Fibroblast of skin of left quadriceps (primary cell): ENCODE data around the gene NR1D2.
A peak's percentile ranks its signal among the peaks of the same experiment; 100 is the strongest.

ENCODE experiments used
- DNase-seq, 2 experiments: peaks; one replicate each; pipeline ENCODE4 v3.0.0-alpha.2; 2013; ENCODE audit warnings: low read depth in 2 of 2

Gene NR1D2

GRCh38 chr3:23964537-23965235 is 19.6 kb downstream of the NR1D2 start:
- DNase-seq = no peak

GRCh38 chr3:23966328-23966727 is 21.2 kb downstream of the NR1D2 start:
- peak; percentile 78 to 83 for DNase-seq

DNA sequence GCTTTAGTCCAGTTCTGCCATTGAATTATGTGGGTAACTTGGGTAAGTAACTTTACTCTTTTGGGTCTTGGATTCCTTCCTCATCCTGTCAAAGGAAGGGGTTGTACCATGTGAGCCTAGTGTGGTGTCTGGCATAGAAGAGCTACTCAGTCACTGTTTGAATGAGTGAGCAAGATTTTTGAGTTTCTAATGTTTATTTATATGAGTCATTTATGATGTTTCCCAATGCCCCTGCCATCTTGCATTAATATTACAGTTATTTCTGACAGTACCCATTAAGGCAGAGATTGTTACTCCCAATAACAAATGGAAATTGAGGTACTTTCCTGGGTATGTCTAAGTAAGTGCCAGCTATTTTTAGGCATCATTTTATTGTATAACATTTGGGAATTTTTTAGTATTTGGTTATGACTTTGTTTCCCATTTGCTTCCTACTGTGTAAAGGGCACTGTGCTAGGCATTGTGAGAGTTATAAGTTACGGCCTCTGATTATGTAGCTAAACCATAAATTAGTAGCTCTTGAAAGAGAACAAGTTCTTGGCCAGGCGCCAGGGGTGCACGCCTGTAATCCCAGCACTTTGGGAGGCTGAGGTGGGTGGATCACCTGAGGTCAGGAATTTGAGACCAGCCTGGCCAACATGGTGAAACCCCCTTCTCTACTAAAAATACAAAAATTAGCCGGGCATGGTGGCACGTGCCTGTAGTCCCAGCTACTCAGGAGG is 23.5 kb downstream of the NR1D2 start:
- no peak for DNase-seq

DNA sequence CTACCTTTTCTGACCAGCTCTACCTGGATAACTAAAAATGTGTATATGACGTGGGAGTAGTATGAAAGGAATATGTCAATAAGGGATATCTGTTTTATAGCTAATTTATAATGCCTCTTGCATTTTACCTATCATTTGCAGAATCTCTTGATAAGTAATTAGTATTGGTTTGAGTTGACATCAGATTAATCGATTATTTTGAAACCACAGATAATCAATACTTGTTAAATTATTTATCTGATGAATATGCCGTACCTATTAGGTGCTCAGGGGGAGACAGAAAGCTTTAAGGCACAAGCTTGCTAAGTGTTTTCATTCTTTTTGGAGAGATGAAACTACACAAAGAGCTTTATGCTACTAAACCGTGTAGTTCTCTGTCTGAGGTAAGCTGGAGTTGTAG is 24.3 kb downstream of the NR1D2 start:
- DNase-seq = no peak

GRCh38 chr3:23971684-23972083 is 26.6 kb downstream of the NR1D2 start:
- no peak for DNase-seq

DNA sequence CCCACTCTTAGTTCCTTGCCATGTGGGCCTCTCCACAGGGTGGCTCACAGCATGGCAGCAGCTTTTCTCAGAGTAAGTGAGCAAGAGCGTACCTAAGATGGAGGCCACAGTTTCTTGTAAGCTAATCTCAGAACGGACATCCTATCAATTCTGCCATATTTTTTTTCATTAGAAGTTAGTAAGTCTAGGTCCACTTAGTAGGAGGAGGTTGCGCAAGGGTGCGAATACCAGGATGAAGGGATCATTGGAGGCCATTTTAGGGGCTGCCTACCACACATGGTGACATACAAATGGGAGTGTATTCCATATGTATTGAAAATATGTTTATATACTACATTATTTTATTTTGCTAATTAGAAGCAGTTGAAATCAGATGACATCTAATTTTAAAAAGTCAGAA is 31.5 kb downstream of the NR1D2 start:
- no peak for DNase-seq

GRCh38 chr3:23979569-23979968 is 34.5 kb downstream of the NR1D2 start:
- DNase-seq = no peak

DNA sequence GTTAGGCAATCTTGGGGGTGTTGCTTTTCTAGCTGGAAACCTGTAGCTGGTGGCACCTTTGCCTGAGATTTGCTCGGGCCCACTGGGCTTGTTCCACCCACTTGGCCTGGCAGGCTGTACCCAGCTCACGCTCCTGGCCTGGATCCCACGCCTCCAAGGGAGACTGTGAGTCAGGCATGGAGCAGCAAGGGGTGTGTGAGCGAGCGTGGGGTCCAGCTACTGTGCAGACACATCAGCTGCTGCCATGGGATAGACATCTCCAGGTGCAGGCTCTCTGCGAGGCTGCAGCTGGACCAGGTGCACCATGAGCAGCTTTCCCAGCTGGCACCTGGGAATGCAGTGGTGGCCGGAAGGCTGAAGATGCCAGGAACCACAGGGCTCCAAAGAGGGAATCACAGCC is 36.0 kb downstream of the NR1D2 start:
- no peak for DNase-seq

DNA sequence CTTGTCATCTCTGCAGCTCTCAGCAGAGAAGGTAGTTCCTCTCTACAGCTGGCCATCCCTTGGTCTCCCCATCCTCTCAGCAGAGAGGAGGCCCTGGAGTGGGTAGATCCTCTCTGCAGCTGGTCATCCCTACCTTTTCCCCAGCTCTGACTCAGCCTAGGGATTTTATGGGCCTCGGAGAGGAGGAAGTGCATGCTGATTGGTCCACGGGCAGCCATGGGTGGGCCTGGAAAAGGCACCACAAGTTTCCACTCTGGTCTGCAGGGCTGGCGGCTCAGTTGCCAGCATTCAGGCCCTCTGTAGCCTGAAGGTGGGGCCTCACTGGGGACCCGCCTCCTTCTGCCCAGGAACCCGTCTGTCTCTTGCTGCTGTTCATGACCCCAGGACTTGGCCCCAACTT is 36.9 kb downstream of the NR1D2 start:
- DNase-seq = no peak

DNA sequence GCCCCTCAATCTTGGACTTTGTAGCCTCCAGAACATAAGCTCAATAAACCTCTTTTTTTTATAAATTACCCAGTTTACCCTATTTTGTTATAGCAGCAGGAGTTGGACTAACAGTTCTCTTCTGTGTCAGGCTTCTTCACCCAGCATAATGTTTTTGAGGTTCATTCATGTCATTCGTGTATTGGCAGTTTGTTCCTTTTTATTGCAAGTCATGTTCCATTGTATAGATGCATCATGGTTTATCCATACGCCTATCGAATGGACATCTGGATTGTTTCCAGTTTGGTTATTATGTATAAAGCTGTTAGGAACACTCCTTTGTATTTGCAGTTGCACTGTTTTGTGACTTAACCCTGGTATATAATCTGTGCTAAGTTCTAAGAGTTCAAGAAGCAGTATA is 39.8 kb downstream of the NR1D2 start:
- no peak for DNase-seq

DNA sequence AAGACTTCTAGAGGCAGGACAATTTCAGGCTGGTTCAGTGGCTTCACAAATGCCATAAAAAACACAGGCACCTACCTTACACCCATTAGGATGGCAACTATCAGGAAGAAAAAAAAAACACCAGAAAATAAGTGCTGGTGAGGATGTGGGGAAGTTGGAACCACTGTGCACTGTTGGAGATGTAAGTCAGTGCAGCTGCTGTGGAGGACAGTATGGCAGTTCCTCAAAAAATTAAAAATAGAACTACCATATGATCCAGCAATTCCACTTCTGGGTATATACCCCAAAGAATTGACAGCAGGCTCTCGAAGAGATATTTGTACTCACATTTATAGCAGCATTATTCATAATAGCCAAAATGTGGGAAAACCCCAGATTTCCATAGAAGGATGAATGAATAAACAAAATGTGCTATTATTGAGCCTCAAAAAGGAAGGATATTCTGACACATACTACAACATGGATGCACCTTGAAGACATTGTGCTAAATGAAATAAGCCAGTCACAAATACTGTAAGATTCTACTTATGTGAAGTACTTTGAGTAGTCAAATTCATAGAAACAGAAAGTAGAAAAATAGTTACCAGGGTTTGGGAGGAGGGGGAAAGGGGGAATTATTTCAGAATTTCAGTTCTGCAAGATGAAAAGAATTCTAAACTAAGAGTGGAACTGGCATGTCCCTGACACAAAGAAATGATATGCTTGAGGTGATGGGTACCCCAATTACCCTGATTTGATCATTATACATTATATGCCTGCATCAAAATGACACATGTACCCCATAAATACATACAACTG is 40.9 kb downstream of the NR1D2 start:
- no peak for DNase-seq

GRCh38 chr3:23987356-23987755 is 42.3 kb downstream of the NR1D2 start:
- DNase-seq = no peak

DNA sequence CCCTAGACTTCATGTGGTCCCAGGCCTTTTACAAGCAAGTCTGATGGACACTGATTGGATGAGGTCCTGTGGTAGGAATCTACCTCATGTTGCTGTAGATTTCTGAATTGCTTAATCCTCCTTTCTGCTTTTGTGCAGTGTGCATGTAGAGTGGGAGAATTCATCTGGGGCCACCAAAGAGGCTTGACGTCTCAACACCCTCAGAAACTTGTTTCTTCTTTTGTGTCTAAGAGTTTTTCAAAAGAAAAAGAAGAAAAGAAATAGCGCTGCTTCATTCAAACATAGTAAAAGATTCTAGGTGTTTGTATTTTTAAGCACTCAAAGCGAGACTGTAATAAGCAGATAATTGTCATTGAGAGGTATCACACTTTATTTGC is 46.2 kb downstream of the NR1D2 start:
- DNase-seq = no peak

- peak; percentile 56 to 60 for DNase-seq
Measured at GRCh38 chr3:23991683-23992628, 46.9 kb downstream of the NR1D2 start.

GRCh38 chr3:23993556-23994243 is 48.6 kb downstream of the NR1D2 start:
- DNase-seq = no peak

GRCh38 chr3:23994244-23994569 is 49.1 kb downstream of the NR1D2 start:
- no peak for DNase-seq

DNA sequence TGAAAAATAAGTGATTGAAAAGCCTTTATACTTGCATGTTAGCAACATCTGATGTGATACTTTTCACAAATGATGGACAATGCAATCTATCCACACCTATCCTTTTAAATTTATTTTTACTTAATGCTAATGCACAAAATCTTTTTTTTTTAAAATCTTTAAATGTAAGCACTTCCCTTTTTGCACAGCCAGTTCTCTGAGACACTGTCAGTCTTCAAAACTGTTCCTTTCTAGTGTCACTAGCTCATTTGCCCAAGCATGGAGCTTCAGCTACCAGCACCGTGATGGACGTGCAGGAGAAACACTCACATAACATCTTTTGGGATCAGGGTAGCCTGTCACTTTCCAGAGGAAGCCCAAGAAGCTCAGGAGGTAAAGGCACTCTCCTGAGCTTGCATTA is 50.1 kb downstream of the NR1D2 start:
- DNase-seq = no peak

DNA sequence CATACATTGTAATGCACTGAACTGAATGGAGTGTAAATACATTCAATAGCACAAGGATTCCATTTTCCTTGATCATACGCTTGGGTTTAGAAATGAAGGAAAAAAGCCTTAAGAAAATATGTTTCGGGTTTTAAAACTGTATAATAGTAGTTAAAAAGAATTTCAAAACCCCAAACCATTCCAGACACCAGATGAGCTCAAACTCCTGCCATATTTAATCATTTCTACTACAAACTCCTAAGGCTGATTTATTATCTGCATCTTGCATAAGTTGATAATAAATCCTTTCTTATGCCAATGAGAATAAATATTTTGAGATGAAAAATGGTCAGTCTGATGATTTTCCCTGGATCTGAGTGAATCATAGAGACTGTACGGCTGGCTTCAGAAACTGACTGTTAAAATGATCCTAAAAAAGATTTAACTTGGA is 51.0 kb downstream of the NR1D2 start:
- DNase-seq = peak; percentile 90 to 91

GRCh38 chr3:23999012-23999641 is 54.0 kb downstream of the NR1D2 start:
- DNase-seq = peak; percentile 58 to 62

GRCh38 chr3:24002129-24002528 is 57.0 kb downstream of the NR1D2 start:
- no peak for DNase-seq

DNA sequence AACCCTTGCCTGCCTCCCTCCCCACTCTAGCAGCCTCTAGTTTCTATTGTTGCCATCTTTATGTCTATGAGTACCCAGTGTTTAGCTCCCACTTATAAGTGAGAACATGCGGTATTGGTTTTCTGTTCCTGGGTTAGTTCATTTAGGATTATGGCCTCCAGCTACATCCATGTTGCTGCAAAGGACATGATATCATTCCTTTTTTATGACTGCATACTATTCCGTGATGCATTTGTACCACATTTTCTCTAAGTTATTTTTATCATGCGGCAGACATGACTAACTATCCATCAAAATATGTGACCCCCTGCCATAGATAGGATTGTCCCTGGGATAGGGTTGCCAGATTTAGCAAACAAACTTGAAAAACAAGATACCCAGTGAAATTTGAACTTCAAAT is 58.4 kb downstream of the NR1D2 start:
- no peak for DNase-seq
